HepG2 (cell line): Measurements from ENCODE around the gene DAB2. TPM values are rescaled to one million over a fixed set of nuclear protein-coding genes. Genes with fewer than 3 reads are reported as not detected.

Experiments used
- ATAC-seq: fragments of 200-7000 bp; cut with Tn5 transposase; 3 replicates; pipeline ENCODE4 v1.9.1; 2020; ENCODE audit warnings: mild to moderate bottlenecking, moderate library complexity
- BruUV-seq: library from RNA; stranded (reverse); fragments of 400-500 nt; replicated peaks from 2 replicates; lab custom pipeline; 2021; lab: Mats Ljungman, UMichigan
- CTCF ChIA-PET: fragments of 300-600 bp; formaldehyde crosslinking; extraction: SDS; loops from one replicate; lab custom pipeline; 2021; ENCODE audit warnings: low total read pairs, inconsistent platforms, low intra/inter-chr PET ratio; lab: Yijun Ruan, JAX
- POLR2A ChIA-PET: fragments of 350-600 bp; sonication (Branson Sonifier 250); formaldehyde crosslinking; loops from one replicate; lab custom pipeline; 2020; ENCODE audit warnings: antibody characterized with exemption, inconsistent platforms; lab: Yijun Ruan, JAX
- DNase-seq: peaks from one replicate; pipeline ENCODE4 v3.0.0-alpha.2; 2015; ENCODE audit warnings: low spot score
- FAIRE-seq: peaks from 3 replicates; lab custom pipeline; 2011; peaks lifted over from hg19 to GRCh38; lab: Jason Lieb, UNC
- H2AFZ ChIP-seq: one replicate; pipeline ENCODE4 v1.6.1; 2011; ENCODE audit warnings: low read length, inconsistent platforms
- H3K27ac ChIP-seq: fragments of 300-600 bp; 3 replicates; pipeline ENCODE4 v1.8.0; 2011; ENCODE audit warnings: mixed run types, mild to moderate bottlenecking, mixed read lengths, low read length, inconsistent platforms; ENCODE audit not compliant: insufficient read depth; ENCODE audit errors: extremely low read length
- H3K27me3 ChIP-seq, 2 experiments: fragments of 200-600 bp in 1 of 2; 2 replicates in 1 of 2; 3 replicates in 1 of 2; pipeline versions ENCODE4 v1.6.0 to v1.8.0; 2011; ENCODE audit warnings: low read length in 2 of 2, mild to moderate bottlenecking in 2 of 2, moderate library complexity in 2 of 2, inconsistent platforms in 1 of 2; ENCODE audit not compliant: insufficient read depth in 2 of 2, control insufficient read depth in 1 of 2
- H3K36me3 ChIP-seq, 2 experiments: fragments of 200-600 bp in 1 of 2; replicated peaks in 1 of 2; 2 replicates in 1 of 2; 3 replicates in 1 of 2; pipeline versions ENCODE4 v1.5.1 to v1.8.0; 2011; ENCODE audit warnings: low read length in 2 of 2, inconsistent platforms in 1 of 2; ENCODE audit not compliant: insufficient read depth in 2 of 2, control insufficient read depth in 1 of 2
- H3K4me1 ChIP-seq: 2 replicates; pipeline ENCODE4 v1.5.1; 2012; ENCODE audit warnings: low read length, inconsistent platforms; ENCODE audit not compliant: insufficient read depth
- H3K4me2 ChIP-seq: 2 replicates; pipeline ENCODE4 v1.6.0; 2011; ENCODE audit warnings: low read depth, low read length, inconsistent platforms
- H3K4me3 ChIP-seq, 3 experiments: fragments of 200-600 bp in 1 of 3; sonication (generic), shearing (Covaris generic) in 1 of 3; replicated peaks in 1 of 3; 2 replicates each; pipeline ENCODE4 v1.5.1; 2011 to 2016; ENCODE audit warnings: low read length in 3 of 3, inconsistent platforms in 2 of 3, low read depth in 2 of 3, mild to moderate bottlenecking in 2 of 3, control low read depth in 1 of 3, mixed read lengths in 1 of 3; ENCODE audit not compliant: insufficient read depth in 1 of 3
- H3K79me2 ChIP-seq: one replicate; pipeline ENCODE4 v1.6.1; 2011; ENCODE audit warnings: low read length, inconsistent platforms; ENCODE audit not compliant: insufficient read depth
- H3K9ac ChIP-seq: 2 replicates; pipeline ENCODE4 v1.6.0; 2011; ENCODE audit warnings: mild to moderate bottlenecking, low read depth, low read length, inconsistent platforms; ENCODE audit not compliant: insufficient read depth
- H3K9me3 ChIP-seq: 2 replicates; pipeline ENCODE4 v1.5.1; 2012; ENCODE audit warnings: mild to moderate bottlenecking, low read length
- H4K20me1 ChIP-seq: 2 replicates; pipeline ENCODE4 v1.6.0; 2011; ENCODE audit warnings: inconsistent platforms, mild to moderate bottlenecking, low read length, moderate library complexity; ENCODE audit not compliant: insufficient read depth
- ATF3 ChIP-seq: sonication (generic); formaldehyde crosslinking; IDR thresholded peaks from 2 replicates; pipeline ENCODE4 v1.4.0; 2020; ENCODE audit warnings: missing genetic modification reagents
- CHD2 ChIP-seq: IDR thresholded peaks from 2 replicates; pipeline ENCODE4 v1.6.1; 2011; ENCODE audit warnings: low read depth, low read length, improper control_type of control experiment
- CREB3 ChIP-seq: sonication (generic); formaldehyde crosslinking; IDR thresholded peaks from 2 replicates; pipeline ENCODE4 v1.5.0; 2020; ENCODE audit warnings: missing genetic modification reagents
- DMAP1 ChIP-seq: IDR thresholded peaks from 2 replicates; pipeline ENCODE4 v1.6.1; 2016
- IRX3 ChIP-seq: sonication (generic); formaldehyde crosslinking; IDR thresholded peaks from 2 replicates; pipeline ENCODE4 v1.8.1; 2023; ENCODE audit warnings: mild to moderate bottlenecking, low read depth, missing genetic modification reagents, borderline replicate concordance
- MTF1 ChIP-seq: sonication (generic); formaldehyde crosslinking; IDR thresholded peaks from 2 replicates; pipeline ENCODE4 v1.5.0; 2020; ENCODE audit warnings: missing genetic modification reagents
- SIX1 ChIP-seq: sonication (generic); formaldehyde crosslinking; IDR thresholded peaks from 2 replicates; pipeline ENCODE4 v1.4.0; 2020; ENCODE audit warnings: missing genetic modification reagents, borderline replicate concordance
- SMC3 ChIP-seq: IDR thresholded peaks from 2 replicates; pipeline ENCODE4 v1.6.1; 2011; ENCODE audit warnings: low read length, improper control_type of control experiment
- ZBTB20 ChIP-seq: sonication (generic); formaldehyde crosslinking; IDR thresholded peaks from 2 replicates; pipeline ENCODE4 v1.8.1; 2023; ENCODE audit warnings: missing genetic modification reagents, low read depth, mild to moderate bottlenecking, borderline replicate concordance
- ZFP62 ChIP-seq: sonication (generic); formaldehyde crosslinking; IDR thresholded peaks from 2 replicates; pipeline ENCODE4 v1.4.0; 2020; ENCODE audit warnings: missing genetic modification reagents
- ZFYVE20 ChIP-seq: sonication (generic); formaldehyde crosslinking; IDR thresholded peaks from 2 replicates; pipeline ENCODE4 v1.8.0; 2023; ENCODE audit warnings: low read depth, mild to moderate bottlenecking, moderate library complexity, missing genetic modification reagents, borderline replicate concordance
- ZNF362 ChIP-seq: sonication (generic); formaldehyde crosslinking; IDR thresholded peaks from 2 replicates; pipeline ENCODE4 v1.4.0; 2020; ENCODE audit warnings: missing genetic modification reagents, mild to moderate bottlenecking, borderline replicate concordance
- ZNF430 ChIP-seq: sonication (generic); formaldehyde crosslinking; IDR thresholded peaks from 2 replicates; pipeline ENCODE4 v1.9.0; 2021; ENCODE audit warnings: mild to moderate bottlenecking, missing genetic modification reagents
- ZNF558 ChIP-seq: sonication (generic); formaldehyde crosslinking; IDR thresholded peaks from 2 replicates; pipeline ENCODE4 v1.9.0; 2022; ENCODE audit warnings: mild to moderate bottlenecking, missing genetic modification reagents, borderline replicate concordance
- ZNF572 ChIP-seq: sonication (generic); formaldehyde crosslinking; IDR thresholded peaks from 2 replicates; pipeline ENCODE4 v1.5.1; 2020; ENCODE audit warnings: mild to moderate bottlenecking, missing genetic modification reagents
- ZNF768 ChIP-seq: sonication (generic); formaldehyde crosslinking; IDR thresholded peaks from 2 replicates; pipeline ENCODE4 v1.4.0; 2020; ENCODE audit warnings: missing genetic modification reagents
- WGBS: methylation state at CpG from one replicate; pipeline ENCODE4 v1.1.6; 2017; ENCODE audit warnings: low lambda C conversion rate; 5-methylcytosine and 5-hydroxymethylcytosine counted together
- in situ Hi-C: cut with HindIII; loops from 2 replicates; pipeline ENCODE4 v1.10.0; 2017; ENCODE audit warnings: low pct_unique_long_range_greater_than_20kb; ENCODE audit not compliant: extremely low pct_ligation_motif_present
- intact Hi-C: fragments of 100-400 bp; cut with micrococcal nuclease; formaldehyde crosslinking; loops from one replicate; pipeline ENCODE4 v1.10.0; 2022; ENCODE audit not compliant: unreplicated experiment
- polyA plus RNA-seq, 8 experiments: library from polyadenylated mRNA; depleted of rRNA in 3 of 8; stranded (reverse) in 7 of 8; unstranded in 1 of 8; fragments of >200 nt; fragmentation: Illumina TruSeq in 4 of 8; extraction: Trizol in 4 of 8; gene quantifications; 2 replicates each; pipeline versions ENCODE4 v1.2.1 to v1.2.3, GENCODE V29; 2011 to 2016; ENCODE audit warnings: low read depth in 4 of 8, missing spikeins in 1 of 8, mixed read lengths in 1 of 8; ENCODE audit not compliant: insufficient read depth in 1 of 8
- total RNA-seq, 5 experiments: library from RNA; depleted of rRNA; stranded (reverse); fragments of >200 nt; fragmentation: Illumina TruSeq; extraction: Trizol; gene quantifications; 2 replicates each; pipeline ENCODE4 v1.2.3, GENCODE V29; 2016; ENCODE audit warnings: low read depth in 1 of 5

Gene DAB2
- total and polyA plus RNA-seq, 2 of the 13 experiments (the other 11 are each of a cell fraction or from before 2014, with no cell fraction given) = 6.4 to 6.5 TPM

GRCh38 chr5:39446231-39446630 lies 21.5 kb upstream of the DAB2 start:
- H3K9ac ChIP-seq = no peak overlapping the region
- no peak overlapping the region for H3K27ac ChIP-seq
- WGBS = 57% methylated on average over 3 of the region's 3 CpGs
- H3K79me2 ChIP-seq = no peaks in the 10 kb centered on the region
- TF ChIP-seq ZNF430 (CRISPR knock-in tag) = no peak
- in situ Hi-C loops (no loop called here), intact Hi-C loops (no loop called here)
- H4K20me1 ChIP-seq = no peaks in the 10 kb centered on the region
- no peak overlapping the region for H3K4me2 ChIP-seq
- H3K36me3 ChIP-seq = no peaks in the 10 kb centered on the region
- ChIA-PET POLR2A (no interaction called here), CTCF (no interaction called here)
- DNase-seq (no peak), FAIRE-seq (no peak), ATAC-seq (no peak)
- no peak overlapping the region for H2AFZ ChIP-seq
- no peaks in the 10 kb centered on the region for H3K9me3 ChIP-seq
- peaks cover 25% of the 10 kb centered on the region for H3K4me1 ChIP-seq
- H3K4me3 ChIP-seq = no peak overlapping the region
- peaks cover 1 to 5% of the 10 kb centered on the region in 2 experiments; a peak in 2 of 5 replicates for H3K27me3 ChIP-seq
- no TSS peak for BruUV-seq

GRCh38 chr5:39443911-39444310 lies 19.1 kb upstream of the DAB2 start:
- no peak for ATAC-seq
- H3K79me2 ChIP-seq = no peaks in the 10 kb centered on the region
- TF ChIP-seq ATF3 = no peak
- no peak for TF ChIP-seq ZNF362 (CRISPR knock-in tag)
- no peak for TF ChIP-seq ZNF768 (CRISPR knock-in tag)
- TF ChIP-seq CREB3 (CRISPR knock-in tag) = no peak
- TF ChIP-seq MTF1 (CRISPR knock-in tag) = no peak
- TF ChIP-seq IRX3 (CRISPR knock-in tag) = no peak
- TF ChIP-seq ZFP62 = no peak
- TF ChIP-seq CHD2 = no peak
- no peak for TF ChIP-seq SIX1 (CRISPR knock-in tag)
- TF ChIP-seq ZNF572 = no peak
- no peak for TF ChIP-seq ZFYVE20 (CRISPR knock-in tag)
- TF ChIP-seq ZNF558 = no peak
- no peak for TF ChIP-seq SMC3
- no peak for TF ChIP-seq ZBTB20 (CRISPR knock-in tag)
- TF ChIP-seq DMAP1 (CRISPR knock-in tag) = no peak
- peaks cover 17% of the 10 kb centered on the region for H3K4me1 ChIP-seq
- no peak overlapping the region for H2AFZ ChIP-seq
- WGBS = 55% methylated on average over 2 of the region's 2 CpGs
- H3K4me3 ChIP-seq = no peak overlapping the region
- H3K9ac ChIP-seq = no peak overlapping the region
- intact Hi-C loops (no loop called here), in situ Hi-C loops (no loop called here)
- BruUV-seq = no TSS peak
- no peak overlapping the region for H3K27ac ChIP-seq
- no peak for DNase-seq
- H3K27me3 ChIP-seq = peaks cover 1 to 5% of the 10 kb centered on the region in 2 experiments; a peak in 2 of 5 replicates
- no peak overlapping the region for H3K4me2 ChIP-seq
- H4K20me1 ChIP-seq = no peaks in the 10 kb centered on the region
- FAIRE-seq = no peak
- H3K9me3 ChIP-seq = no peaks in the 10 kb centered on the region
- POLR2A ChIA-PET = no interaction called here
- CTCF ChIA-PET = no interaction called here
- no peaks in the 10 kb centered on the region for H3K36me3 ChIP-seq
